8988T (cell line): ENCODE measurements around the gene HM13.
"Not testable (repeated sequence)": the region's sequence is repeated elsewhere in the genome, so short reads cannot be mapped to it uniquely, and the experiment has no call there.

Experiments used
- DNase-seq: peaks from one replicate; pipeline ENCODE4 v3.0.0; 2011

Gene HM13

GRCh38 chr20:31593221-31594001 lies 79.2 kb downstream of the HM13 start:
- DNase-seq = no peak

GRCh38 chr20:31594002-31594557 lies 79.8 kb downstream of the HM13 start:
- no peak for DNase-seq

GRCh38 chr20:31594558-31595379 lies 80.5 kb downstream of the HM13 start:
- DNase-seq = no peak

GRCh38 chr20:31595380-31595653 lies 81.1 kb downstream of the HM13 start:
- no peak for DNase-seq

- no peak for DNase-seq
Observed at GRCh38 chr20:31595654-31596411, 81.6 kb downstream of the HM13 start.

GRCh38 chr20:31596412-31596715 lies 82.1 kb downstream of the HM13 start:
- not testable (repeated sequence) for DNase-seq

- no peak for DNase-seq
Observed at GRCh38 chr20:31596831-31597480, 82.7 kb downstream of the HM13 start.

- no peak for DNase-seq
Observed at GRCh38 chr20:31597481-31597855, 83.2 kb downstream of the HM13 start.

GRCh38 chr20:31602431-31602778 lies 88.2 kb downstream of the HM13 start:
- DNase-seq = no peak

- no peak for DNase-seq
Observed at GRCh38 chr20:31602779-31603441, 88.7 kb downstream of the HM13 start.

GRCh38 chr20:31603822-31604566 lies 89.8 kb downstream of the HM13 start:
- DNase-seq = peak; percentile 92

GRCh38 chr20:31604567-31605030 lies 90.4 kb downstream of the HM13 start:
- no peak for DNase-seq

- DNase-seq = peak; percentile 93
Observed at GRCh38 chr20:31605031-31605901, 91.0 kb downstream of the HM13 start, which contains the start of gene ID1. Gene ID1 (plus strand): TSS chr20:31605289. CDS start chr20:31605388, 99 bp downstream.

GRCh38 chr20:31605902-31606803 lies 91.9 kb downstream of the HM13 start:
- DNase-seq = peak; percentile 77

GRCh38 chr20:31606804-31607639 lies 92.8 kb downstream of the HM13 start:
- no peak for DNase-seq

GRCh38 chr20:31607640-31608250 lies 93.5 kb downstream of the HM13 start:
- DNase-seq = no peak

- DNase-seq = no peak
Observed at GRCh38 chr20:31608251-31608945, 94.2 kb downstream of the HM13 start.
